ENCODE measurements around the gene ARFRP1. TPM values are rescaled to one million over a fixed set of nuclear protein-coding genes. Genes with fewer than 3 reads are reported as not detected.

The ARFRP1 gene
- total RNA-seq, 1 donor from 2014 or later, result 55.5 TPM

GRCh38 chr20:63701051-63701328, 6.8 kb downstream of the ARFRP1 start:
- TF ChIP-seq, protein P1, sequence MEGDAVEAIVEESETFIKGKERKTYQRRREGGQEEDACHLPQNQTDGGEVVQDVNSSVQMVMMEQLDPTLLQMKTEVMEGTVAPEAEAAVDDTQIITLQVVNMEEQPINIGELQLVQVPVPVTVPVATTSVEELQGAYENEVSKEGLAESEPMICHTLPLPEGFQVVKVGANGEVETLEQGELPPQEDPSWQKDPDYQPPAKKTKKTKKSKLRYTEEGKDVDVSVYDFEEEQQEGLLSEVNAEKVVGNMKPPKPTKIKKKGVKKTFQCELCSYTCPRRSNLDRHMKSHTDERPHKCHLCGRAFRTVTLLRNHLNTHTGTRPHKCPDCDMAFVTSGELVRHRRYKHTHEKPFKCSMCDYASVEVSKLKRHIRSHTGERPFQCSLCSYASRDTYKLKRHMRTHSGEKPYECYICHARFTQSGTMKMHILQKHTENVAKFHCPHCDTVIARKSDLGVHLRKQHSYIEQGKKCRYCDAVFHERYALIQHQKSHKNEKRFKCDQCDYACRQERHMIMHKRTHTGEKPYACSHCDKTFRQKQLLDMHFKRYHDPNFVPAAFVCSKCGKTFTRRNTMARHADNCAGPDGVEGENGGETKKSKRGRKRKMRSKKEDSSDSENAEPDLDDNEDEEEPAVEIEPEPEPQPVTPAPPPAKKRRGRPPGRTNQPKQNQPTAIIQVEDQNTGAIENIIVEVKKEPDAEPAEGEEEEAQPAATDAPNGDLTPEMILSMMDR (IDR thresholded peaks at IDR 0.05; ENCODE audit: insufficient read depth, low read length, severe bottlenecking), result no peak
- FAIRE-seq (no peak), DNase-seq (ENCODE audit: low read depth) (no peak)
- no peaks in the 10 kb centered on the region for H3K27me3 ChIP-seq (ENCODE audit: control insufficient read depth, insufficient read depth, low read length)
- H3K36me3 ChIP-seq (ENCODE audit: control insufficient read depth, insufficient read depth, low read length), result peaks cover 14% of the 10 kb centered on the region
- H3K4me3 ChIP-seq (ENCODE audit: low read depth, low read length), result no peak overlapping the region

DNA sequence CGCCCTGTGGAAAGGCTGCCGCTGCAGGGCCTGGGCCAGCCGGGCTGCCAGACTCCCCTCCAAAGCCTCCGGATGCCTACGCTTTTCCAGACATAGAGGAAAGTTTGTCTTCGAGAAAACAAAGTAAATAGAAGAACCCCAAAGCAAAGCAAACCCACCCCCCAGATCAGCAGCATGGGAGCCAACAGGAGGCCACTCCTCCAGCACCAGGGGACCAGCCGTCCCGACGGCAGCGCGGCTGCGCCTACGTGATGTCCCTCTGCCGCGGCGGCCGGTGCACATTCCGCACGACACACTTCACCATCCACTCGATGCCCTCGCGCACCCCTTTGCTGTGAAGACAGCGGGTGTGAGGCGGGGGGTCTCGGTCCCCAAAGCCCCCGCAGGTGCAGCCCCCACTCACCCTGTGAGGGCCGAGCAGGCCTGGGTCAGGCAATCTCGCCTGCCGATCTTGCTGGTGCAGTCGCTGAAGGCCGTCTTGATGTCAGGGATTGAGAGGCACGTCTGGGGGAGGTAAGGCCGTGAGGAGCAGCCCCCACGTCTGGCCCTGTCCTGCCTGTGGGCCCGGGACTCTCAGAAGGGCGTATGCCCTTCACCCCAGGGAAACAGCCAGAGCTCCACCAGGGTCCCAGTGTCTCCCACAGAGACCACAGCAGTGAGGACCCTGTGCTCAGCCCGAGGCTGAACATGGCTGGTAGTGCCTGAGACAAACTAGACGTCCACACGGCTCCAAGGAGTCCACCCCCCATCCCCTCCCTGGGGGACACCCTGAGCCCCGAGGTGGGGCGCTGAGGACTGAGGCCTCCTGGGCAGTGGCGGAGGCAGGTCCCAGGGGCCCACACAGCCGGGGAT, 7.4 kb downstream of the ARFRP1 start:
- DNase-seq (ENCODE audit: low read depth), result no peak
- no peak for FAIRE-seq

GRCh38 chr20:63699466-63700198, 8.1 kb downstream of the ARFRP1 start:
- Histone ChIP-seq H3K36me3 (ENCODE audit: control insufficient read depth, insufficient read depth, low read length) (peaks cover 6% of the 10 kb centered on the region), H3K4me3 (ENCODE audit: low read depth, low read length) (no peak overlapping the region), H3K27me3 (ENCODE audit: control insufficient read depth, insufficient read depth, low read length) (no peaks in the 10 kb centered on the region)
- DNase-seq (ENCODE audit: low read depth), result no peak
- TF ChIP-seq, protein P1 (IDR thresholded peaks at IDR 0.05; ENCODE audit: insufficient read depth, low read length, severe bottlenecking), result no peak
- FAIRE-seq, result no peak

More for the DNA sequence above, 7.4 kb downstream of the ARFRP1 start:
- TF ChIP-seq, protein P1 (IDR thresholded peaks at IDR 0.05; ENCODE audit: insufficient read depth, low read length, severe bottlenecking), result no peak
- H3K27me3 ChIP-seq (ENCODE audit: control insufficient read depth, insufficient read depth, low read length), result no peaks in the 10 kb centered on the region
- no peak overlapping the region for H3K4me3 ChIP-seq (ENCODE audit: low read depth, low read length)
- peaks cover 11% of the 10 kb centered on the region for H3K36me3 ChIP-seq (ENCODE audit: control insufficient read depth, insufficient read depth, low read length)

- no peak for FAIRE-seq
Measured at GRCh38 chr20:63698739-63699465, 8.9 kb downstream of the ARFRP1 start.

DNA sequence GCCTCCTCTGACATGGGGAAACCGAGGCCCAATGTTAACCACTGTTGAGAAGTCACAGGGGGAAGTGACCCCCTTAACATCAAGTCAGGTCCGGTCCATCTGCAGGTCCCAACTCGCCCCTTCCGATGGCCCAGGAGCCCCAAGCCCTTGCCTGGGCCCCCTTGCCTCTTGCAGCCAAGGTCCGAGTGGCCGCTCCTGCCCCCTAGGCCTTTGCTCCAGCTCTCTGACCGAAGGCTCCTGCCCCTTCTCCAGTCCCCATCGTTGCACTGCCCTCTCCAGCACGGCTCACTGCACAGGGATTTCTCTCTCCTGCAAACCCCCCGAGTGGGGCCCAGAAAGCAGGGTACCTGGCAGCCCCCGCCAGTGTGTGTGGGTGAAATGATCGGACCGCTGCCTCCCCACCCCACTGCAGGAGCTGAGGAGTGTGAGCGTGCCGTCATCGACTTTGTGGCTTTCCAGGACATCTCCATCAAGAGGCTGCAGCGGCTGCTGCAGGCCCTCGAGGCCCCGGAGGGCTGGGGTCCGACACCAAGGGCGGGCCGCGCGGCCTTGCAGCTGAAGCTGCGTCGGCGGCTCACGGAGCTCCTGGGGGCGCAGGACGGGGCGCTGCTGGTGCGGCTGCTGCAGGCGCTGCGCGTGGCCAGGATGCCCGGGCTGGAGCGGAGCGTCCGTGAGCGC, 9.8 kb downstream of the ARFRP1 start:
- DNase-seq (ENCODE audit: low read depth) (no peak), FAIRE-seq (no peak)
- TF ChIP-seq, protein P1 (IDR thresholded peaks at IDR 0.05; ENCODE audit: insufficient read depth, low read length, severe bottlenecking), result no peak
- Histone ChIP-seq H3K36me3 (ENCODE audit: control insufficient read depth, insufficient read depth, low read length) (peaks cover 5% of the 10 kb centered on the region), H3K4me3 (ENCODE audit: low read depth, low read length) (no peak overlapping the region), H3K27me3 (ENCODE audit: control insufficient read depth, insufficient read depth, low read length) (no peaks in the 10 kb centered on the region)

More at GRCh38 chr20:63698739-63699465, 8.9 kb downstream of the ARFRP1 start:
- Histone ChIP-seq H3K36me3 (ENCODE audit: control insufficient read depth, insufficient read depth, low read length) (peaks cover 4% of the 10 kb centered on the region), H3K4me3 (ENCODE audit: low read depth, low read length) (no peak overlapping the region), H3K27me3 (ENCODE audit: control insufficient read depth, insufficient read depth, low read length) (no peaks in the 10 kb centered on the region)
- peak; percentile 88 for DNase-seq (ENCODE audit: low read depth)
- TF ChIP-seq, protein P1 (IDR thresholded peaks at IDR 0.05; ENCODE audit: insufficient read depth, low read length, severe bottlenecking), result no peak
